Progenitor cell of endocrine pancreas (in vitro differentiated cells): ENCODE data around the gene RPL38. TPM values are rescaled to one million over a fixed set of nuclear protein-coding genes. Genes with fewer than 3 reads are reported as not detected.

ENCODE experiments used
- DNase-seq: peaks from one replicate; pipeline ENCODE4 v3.0.0; 2021; ENCODE audit warnings: low spot score; ENCODE audit not compliant: unreplicated experiment
- H3K27ac Mint-ChIP-seq: 2 replicates; pipeline ENCODE4 v1.8.0; 2021; ENCODE audit warnings: mild to moderate bottlenecking, moderate library complexity, mixed read lengths
- H3K27me3 Mint-ChIP-seq: 2 replicates; pipeline ENCODE4 v1.8.0; 2021; ENCODE audit warnings: mixed read lengths
- H3K36me3 Mint-ChIP-seq: 2 replicates; pipeline ENCODE4 v1.8.0; 2022; ENCODE audit warnings: mixed read lengths; ENCODE audit not compliant: insufficient read depth
- H3K4me1 Mint-ChIP-seq: 2 replicates; pipeline ENCODE4 v1.8.0; 2021; ENCODE audit warnings: low read depth, mixed read lengths
- H3K4me3 Mint-ChIP-seq: 2 replicates; pipeline ENCODE4 v1.8.0; 2021; ENCODE audit warnings: low read depth, mild to moderate bottlenecking, moderate library complexity, mixed read lengths
- H3K9me3 Mint-ChIP-seq: 2 replicates; pipeline ENCODE4 v1.8.0; 2021; ENCODE audit warnings: low read depth, mixed read lengths
- total RNA-seq: library from RNA; stranded (reverse); gene quantifications from 2 replicates; pipeline ENCODE4 v1.2.1, GENCODE V29; 2021
- TF ChIP-seq, protein P1 (sequence below): fragments of 200-600 bp; sonication (generic); IDR thresholded peaks from one replicate; pipeline ENCODE4 v1.5.0; 2021; ENCODE audit warnings: antibody characterized with exemption, mild to moderate bottlenecking; ENCODE audit not compliant: unreplicated experiment

The RPL38 gene
- total RNA-seq, 1 donor from 2014 or later = 798 TPM

DNA sequence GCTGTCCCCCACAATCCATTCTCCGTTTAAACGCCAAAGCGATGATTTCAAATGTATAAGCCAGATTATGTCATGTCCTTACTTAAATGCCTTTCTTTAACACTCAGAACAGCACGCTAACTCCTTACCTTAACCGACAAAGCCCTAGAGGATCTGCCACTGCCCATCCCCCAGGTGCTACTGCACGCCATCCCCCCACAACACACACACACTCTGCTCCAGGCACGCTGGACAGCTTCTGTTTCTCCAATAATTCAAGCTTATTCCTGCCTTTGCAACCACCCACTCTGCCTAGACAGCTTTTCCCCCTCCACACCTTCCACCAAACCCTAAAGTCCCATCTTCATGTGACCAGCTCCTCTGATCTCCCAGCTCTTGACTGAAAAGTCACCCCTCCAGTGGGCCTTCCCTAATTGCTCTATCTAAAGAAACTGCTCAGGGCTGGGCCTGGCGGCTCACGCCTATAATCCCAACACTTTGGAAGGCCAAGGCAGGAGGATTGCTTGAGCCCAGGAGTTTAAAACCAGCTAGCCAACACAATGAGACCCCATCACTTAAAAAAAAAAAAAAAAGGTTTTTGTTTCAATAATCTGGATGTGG lies 38.9 kb upstream of the RPL38 start:
- H3K9me3 Mint-ChIP-seq = peaks cover 14% of the 10 kb centered on the region
- no peak overlapping the region for H3K27ac Mint-ChIP-seq
- no peaks in the 10 kb centered on the region for H3K4me1 Mint-ChIP-seq
- DNase-seq = no peak
- no peak overlapping the region for H3K4me3 Mint-ChIP-seq
- TF ChIP-seq, protein P1, sequence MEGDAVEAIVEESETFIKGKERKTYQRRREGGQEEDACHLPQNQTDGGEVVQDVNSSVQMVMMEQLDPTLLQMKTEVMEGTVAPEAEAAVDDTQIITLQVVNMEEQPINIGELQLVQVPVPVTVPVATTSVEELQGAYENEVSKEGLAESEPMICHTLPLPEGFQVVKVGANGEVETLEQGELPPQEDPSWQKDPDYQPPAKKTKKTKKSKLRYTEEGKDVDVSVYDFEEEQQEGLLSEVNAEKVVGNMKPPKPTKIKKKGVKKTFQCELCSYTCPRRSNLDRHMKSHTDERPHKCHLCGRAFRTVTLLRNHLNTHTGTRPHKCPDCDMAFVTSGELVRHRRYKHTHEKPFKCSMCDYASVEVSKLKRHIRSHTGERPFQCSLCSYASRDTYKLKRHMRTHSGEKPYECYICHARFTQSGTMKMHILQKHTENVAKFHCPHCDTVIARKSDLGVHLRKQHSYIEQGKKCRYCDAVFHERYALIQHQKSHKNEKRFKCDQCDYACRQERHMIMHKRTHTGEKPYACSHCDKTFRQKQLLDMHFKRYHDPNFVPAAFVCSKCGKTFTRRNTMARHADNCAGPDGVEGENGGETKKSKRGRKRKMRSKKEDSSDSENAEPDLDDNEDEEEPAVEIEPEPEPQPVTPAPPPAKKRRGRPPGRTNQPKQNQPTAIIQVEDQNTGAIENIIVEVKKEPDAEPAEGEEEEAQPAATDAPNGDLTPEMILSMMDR = no peak
- H3K36me3 Mint-ChIP-seq = no peaks in the 10 kb centered on the region
- no peaks in the 10 kb centered on the region for H3K27me3 Mint-ChIP-seq

DNA sequence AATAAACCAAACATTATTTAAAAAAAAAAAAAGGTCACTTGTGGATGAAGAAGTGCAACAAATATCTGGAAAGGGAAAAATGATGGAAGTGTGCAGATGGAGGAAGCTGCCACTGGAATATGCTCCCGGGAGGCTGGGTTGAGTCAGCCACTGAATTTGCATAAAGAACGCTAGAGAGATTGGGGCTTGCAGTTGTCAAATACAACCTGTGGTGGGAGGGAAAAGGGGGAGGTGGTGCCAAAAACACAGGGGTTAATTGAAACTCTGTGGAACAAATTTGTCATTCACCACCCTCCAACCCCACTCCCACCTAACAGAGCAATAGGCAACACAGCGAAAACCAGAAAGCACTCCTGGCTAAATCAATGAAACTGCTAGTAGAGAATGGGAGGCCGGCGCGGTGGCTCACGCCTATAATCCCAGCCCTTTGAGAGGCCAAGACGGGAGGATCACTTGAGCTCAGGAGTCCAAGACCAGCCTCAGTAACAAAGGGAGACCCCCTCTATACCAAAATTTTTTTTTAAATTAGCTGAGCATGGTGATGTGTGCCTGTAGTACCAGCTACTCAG lies 37.6 kb upstream of the RPL38 start:
- no peak for DNase-seq
- Mint-ChIP-seq H3K27ac (no peak overlapping the region), H3K36me3 (no peaks in the 10 kb centered on the region), H3K9me3 (peaks cover 14% of the 10 kb centered on the region), H3K27me3 (no peaks in the 10 kb centered on the region), H3K4me3 (no peak overlapping the region), H3K4me1 (no peaks in the 10 kb centered on the region)
- TF ChIP-seq, protein P1 = no peak

DNA sequence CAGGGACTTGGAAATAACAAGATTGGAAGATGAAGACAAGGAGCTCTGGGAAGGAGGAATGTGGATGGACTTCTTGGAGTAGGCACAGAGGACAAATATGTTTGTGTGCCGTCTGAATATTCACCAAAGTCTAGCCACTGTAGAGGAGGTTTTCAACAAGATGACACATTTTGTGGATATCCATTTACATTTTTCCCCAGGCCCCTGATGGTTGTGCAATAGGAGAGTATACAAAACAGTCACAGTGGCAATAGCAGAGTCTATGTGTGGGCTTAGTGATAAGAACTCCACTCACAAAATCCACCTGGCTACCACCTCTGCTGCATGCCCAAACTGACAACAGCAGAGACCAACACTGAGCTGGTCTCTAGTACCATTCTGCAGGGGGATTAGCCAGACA lies 32.6 kb upstream of the RPL38 start:
- H3K9me3 Mint-ChIP-seq = peaks cover 14% of the 10 kb centered on the region
- H3K27me3 Mint-ChIP-seq = no peaks in the 10 kb centered on the region
- no peak overlapping the region for H3K4me3 Mint-ChIP-seq
- no peaks in the 10 kb centered on the region for H3K36me3 Mint-ChIP-seq
- TF ChIP-seq, protein P1 = no peak
- peaks cover 8% of the 10 kb centered on the region for H3K4me1 Mint-ChIP-seq
- DNase-seq = no peak
- no peak overlapping the region for H3K27ac Mint-ChIP-seq

DNA sequence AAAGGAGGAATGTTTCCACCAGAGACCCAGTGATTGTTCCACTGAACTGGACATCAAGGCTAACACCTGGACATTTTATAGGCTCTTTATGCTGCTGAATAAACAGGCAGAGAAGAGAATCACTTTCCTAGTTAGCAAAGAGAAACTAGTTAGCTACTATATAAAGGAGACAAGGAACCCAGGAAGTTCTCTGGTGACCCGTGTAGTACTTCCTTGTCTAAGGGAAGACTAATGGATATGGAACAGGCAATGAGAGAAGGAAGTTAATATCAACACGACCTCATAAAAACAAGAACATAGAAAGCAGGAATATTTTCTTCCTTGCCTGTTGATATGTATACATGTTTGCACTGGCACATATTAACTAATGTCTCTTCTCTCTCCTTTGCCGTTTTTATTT lies 30.8 kb upstream of the RPL38 start:
- peaks cover 2% of the 10 kb centered on the region for H3K9me3 Mint-ChIP-seq
- H3K27me3 Mint-ChIP-seq = peaks cover 2% of the 10 kb centered on the region
- TF ChIP-seq, protein P1 = no peak
- peaks cover 13% of the 10 kb centered on the region for H3K4me1 Mint-ChIP-seq
- no peak overlapping the region for H3K4me3 Mint-ChIP-seq
- H3K27ac Mint-ChIP-seq = no peak overlapping the region
- DNase-seq = no peak
- no peaks in the 10 kb centered on the region for H3K36me3 Mint-ChIP-seq

DNA sequence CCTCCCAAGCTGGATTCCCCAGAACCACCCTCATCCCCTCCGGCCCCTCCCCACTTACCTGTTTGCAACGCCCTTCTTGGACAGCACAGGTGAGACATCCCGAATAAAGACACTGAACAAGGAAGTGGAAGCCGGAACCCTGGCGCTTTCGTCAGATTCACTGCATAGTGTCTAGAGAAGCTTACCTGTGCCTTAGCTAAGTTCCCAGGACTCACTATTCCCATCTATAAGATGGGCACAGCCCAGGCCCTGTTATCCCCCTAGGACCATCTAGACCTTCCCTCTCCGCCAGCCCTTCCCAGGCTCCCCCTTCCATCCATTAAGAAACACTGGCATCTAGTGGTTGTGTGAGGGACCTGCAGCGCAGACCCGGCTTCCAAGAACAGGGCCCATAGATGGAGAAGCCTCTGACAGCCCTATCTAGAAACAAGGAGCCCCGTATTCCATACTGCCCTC lies 26.9 kb upstream of the RPL38 start:
- Mint-ChIP-seq H3K4me3 (no peak overlapping the region), H3K4me1 (peaks cover 16% of the 10 kb centered on the region), H3K27me3 (peaks cover 14% of the 10 kb centered on the region), H3K27ac (no peak overlapping the region), H3K36me3 (no peaks in the 10 kb centered on the region), H3K9me3 (no peaks in the 10 kb centered on the region)
- TF ChIP-seq, protein P1 = peak; percentile 92
- DNase-seq = peak; percentile 60
